ENCODE results near the gene TTC28. TPM values are rescaled to one million over a fixed set of nuclear protein-coding genes. Genes with fewer than 3 reads are reported as not detected.
"Not testable (repeated sequence)": the region's sequence is repeated elsewhere in the genome, so short reads cannot be mapped to it uniquely, and the experiment has no call there.

TTC28 gene
- total RNA-seq, 1 donor from 2014 or later = 70.8 TPM

DNA sequence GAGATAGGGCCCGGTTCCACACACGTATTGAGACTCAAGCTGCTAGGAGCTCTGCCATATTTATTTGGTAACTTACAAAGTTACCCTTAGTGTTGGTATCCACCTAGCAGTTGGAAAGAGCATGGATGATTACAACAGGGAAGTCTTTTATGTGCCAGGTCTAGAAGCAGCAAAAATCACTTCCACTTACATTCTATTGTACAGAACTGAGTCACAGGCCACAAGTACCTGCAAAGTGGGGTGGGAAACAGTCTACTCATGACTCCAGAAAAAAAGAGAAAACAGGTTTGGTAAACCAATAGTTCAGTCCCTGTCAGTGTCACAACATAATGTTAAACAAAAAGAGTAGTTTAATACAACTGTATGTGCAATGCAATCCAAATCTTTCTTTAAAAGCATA is 480.9 kb downstream of the TTC28 start:
- no peak overlapping the region for H3K27ac Mint-ChIP-seq (ENCODE audit: unreplicated experiment)
- TF ChIP-seq, protein P1, sequence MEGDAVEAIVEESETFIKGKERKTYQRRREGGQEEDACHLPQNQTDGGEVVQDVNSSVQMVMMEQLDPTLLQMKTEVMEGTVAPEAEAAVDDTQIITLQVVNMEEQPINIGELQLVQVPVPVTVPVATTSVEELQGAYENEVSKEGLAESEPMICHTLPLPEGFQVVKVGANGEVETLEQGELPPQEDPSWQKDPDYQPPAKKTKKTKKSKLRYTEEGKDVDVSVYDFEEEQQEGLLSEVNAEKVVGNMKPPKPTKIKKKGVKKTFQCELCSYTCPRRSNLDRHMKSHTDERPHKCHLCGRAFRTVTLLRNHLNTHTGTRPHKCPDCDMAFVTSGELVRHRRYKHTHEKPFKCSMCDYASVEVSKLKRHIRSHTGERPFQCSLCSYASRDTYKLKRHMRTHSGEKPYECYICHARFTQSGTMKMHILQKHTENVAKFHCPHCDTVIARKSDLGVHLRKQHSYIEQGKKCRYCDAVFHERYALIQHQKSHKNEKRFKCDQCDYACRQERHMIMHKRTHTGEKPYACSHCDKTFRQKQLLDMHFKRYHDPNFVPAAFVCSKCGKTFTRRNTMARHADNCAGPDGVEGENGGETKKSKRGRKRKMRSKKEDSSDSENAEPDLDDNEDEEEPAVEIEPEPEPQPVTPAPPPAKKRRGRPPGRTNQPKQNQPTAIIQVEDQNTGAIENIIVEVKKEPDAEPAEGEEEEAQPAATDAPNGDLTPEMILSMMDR (IDR thresholded peaks at IDR 0.05; ENCODE audit: unreplicated experiment) = no peak
- H3K36me3 Mint-ChIP-seq (ENCODE audit: low read depth, unreplicated experiment) = no peaks in the 10 kb centered on the region
- no peaks in the 10 kb centered on the region for H3K27me3 Mint-ChIP-seq (ENCODE audit: unreplicated experiment)
- no peaks in the 10 kb centered on the region for H3K4me1 Mint-ChIP-seq (ENCODE audit: unreplicated experiment)
- DNase-seq (ENCODE audit: low spot score) = no peak
- H3K4me3 Mint-ChIP-seq (ENCODE audit: unreplicated experiment) = no peak overlapping the region
- H3K9me3 Mint-ChIP-seq (ENCODE audit: unreplicated experiment) = no peaks in the 10 kb centered on the region

DNA sequence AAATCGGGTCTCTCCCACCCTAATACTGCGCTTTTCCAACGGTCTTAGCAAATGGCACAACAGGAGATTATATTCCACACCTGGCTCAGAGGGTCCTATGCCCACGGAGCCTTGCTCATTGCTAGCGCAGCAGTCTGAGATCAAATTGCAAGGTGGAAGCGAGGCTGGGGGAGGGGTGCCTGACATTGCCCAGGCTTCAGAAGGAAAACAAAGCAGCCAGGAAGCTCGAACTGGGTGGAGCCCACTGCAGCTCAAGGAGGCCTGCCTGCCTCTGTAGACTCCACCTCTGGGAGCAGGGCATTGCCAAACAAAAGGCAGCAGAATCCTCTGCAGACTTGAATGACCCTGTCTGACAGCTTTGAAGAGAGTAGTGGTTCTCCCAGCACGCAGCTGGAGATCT is 488.1 kb downstream of the TTC28 start:
- peaks cover 14% of the 10 kb centered on the region for H3K4me1 Mint-ChIP-seq (ENCODE audit: unreplicated experiment)
- DNase-seq (ENCODE audit: low spot score); H3K27me3 Mint-ChIP-seq (ENCODE audit: unreplicated experiment); H3K27ac Mint-ChIP-seq (ENCODE audit: unreplicated experiment); H3K4me3 Mint-ChIP-seq (ENCODE audit: unreplicated experiment); H3K36me3 Mint-ChIP-seq (ENCODE audit: low read depth, unreplicated experiment); H3K9me3 Mint-ChIP-seq (ENCODE audit: unreplicated experiment): not testable (repeated sequence)

DNA sequence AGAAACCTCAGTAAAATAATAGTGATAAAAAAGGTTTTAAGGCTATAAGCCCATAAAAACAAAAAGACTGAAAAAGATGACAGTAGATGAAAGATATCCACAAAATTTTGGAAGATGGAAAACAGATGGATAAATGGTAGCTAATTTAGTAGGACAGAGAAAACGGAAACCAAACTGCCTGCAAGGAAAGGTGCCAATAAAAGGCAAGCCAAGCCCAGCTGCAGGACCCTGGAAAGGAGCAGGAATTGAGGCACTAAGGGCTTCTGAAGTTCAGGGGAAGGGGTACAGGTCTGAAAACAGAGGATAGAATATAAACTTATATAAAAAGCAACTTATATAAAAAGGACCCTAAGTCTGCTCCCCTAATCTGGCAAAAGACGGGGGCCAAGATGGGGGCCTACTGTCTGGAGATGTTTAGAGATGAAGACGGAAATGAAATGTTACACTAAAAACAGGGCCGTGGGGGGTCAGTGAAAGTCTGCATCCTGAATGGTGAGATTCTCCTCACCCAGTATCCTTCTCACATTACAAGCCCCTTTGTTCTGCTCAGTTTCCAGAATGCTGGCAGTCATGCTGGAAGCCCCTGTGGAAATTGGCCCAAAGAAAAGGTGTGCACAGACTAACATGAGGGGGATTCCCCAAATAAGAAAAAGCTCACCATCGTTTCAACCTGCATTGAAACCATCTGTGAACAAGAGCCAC is 491.3 kb downstream of the TTC28 start:
- DNase-seq (ENCODE audit: low spot score) = no peak
- no peaks in the 10 kb centered on the region for H3K9me3 Mint-ChIP-seq (ENCODE audit: unreplicated experiment)
- no peaks in the 10 kb centered on the region for H3K27me3 Mint-ChIP-seq (ENCODE audit: unreplicated experiment)
- H3K4me3 Mint-ChIP-seq (ENCODE audit: unreplicated experiment) = no peak overlapping the region
- H3K36me3 Mint-ChIP-seq (ENCODE audit: low read depth, unreplicated experiment) = no peaks in the 10 kb centered on the region
- TF ChIP-seq, protein P1 (IDR thresholded peaks at IDR 0.05; ENCODE audit: unreplicated experiment) = no peak
- peaks cover 16% of the 10 kb centered on the region for H3K4me1 Mint-ChIP-seq (ENCODE audit: unreplicated experiment)
- no peak overlapping the region for H3K27ac Mint-ChIP-seq (ENCODE audit: unreplicated experiment)

DNA sequence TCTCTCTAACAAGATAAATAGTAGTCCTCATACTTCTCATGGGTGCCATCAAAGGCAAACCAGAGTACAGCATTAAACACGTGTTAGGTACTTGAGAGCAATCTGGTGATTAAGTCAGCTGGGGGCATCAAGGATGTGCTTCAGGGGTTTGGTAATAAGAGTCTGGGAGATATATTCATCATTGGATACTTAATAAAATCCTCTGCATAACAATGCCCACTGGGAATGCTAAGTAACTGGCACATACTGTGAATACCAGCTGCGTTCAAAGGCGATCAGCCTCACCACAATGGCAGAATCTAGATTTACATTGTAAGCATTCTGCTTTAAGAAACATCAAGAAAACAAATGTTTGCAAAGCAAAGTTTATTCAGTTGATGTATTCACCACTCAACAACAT is 492.0 kb downstream of the TTC28 start:
- no peak for DNase-seq (ENCODE audit: low spot score)
- H3K27me3 Mint-ChIP-seq (ENCODE audit: unreplicated experiment) = no peaks in the 10 kb centered on the region
- no peak overlapping the region for H3K27ac Mint-ChIP-seq (ENCODE audit: unreplicated experiment)
- peaks cover 16% of the 10 kb centered on the region for H3K4me1 Mint-ChIP-seq (ENCODE audit: unreplicated experiment)
- TF ChIP-seq, protein P1 (IDR thresholded peaks at IDR 0.05; ENCODE audit: unreplicated experiment) = no peak
- H3K9me3 Mint-ChIP-seq (ENCODE audit: unreplicated experiment) = no peaks in the 10 kb centered on the region
- H3K4me3 Mint-ChIP-seq (ENCODE audit: unreplicated experiment) = no peak overlapping the region
- H3K36me3 Mint-ChIP-seq (ENCODE audit: low read depth, unreplicated experiment) = no peaks in the 10 kb centered on the region

DNA sequence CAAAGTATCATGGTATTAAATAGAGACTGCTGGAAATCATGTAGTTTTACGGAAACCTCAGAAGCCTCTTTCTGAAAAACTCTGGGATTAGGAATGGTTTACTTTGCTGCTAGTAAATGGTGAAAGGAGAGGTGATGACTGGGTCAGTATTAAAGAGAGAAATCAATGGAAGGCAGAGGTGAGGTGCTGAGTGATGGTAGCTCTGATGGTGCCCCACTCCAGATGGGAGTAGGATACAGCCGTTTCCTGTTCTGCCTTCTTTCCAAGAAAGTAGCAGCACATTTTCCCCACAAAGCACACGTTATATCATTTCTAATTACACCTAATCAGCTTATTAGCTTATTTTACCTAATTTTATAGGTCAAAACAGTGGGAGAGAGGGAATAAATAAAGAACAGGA is 493.0 kb downstream of the TTC28 start:
- Mint-ChIP-seq H3K36me3 (ENCODE audit: low read depth, unreplicated experiment) (no peaks in the 10 kb centered on the region), H3K27me3 (ENCODE audit: unreplicated experiment) (no peaks in the 10 kb centered on the region), H3K4me3 (ENCODE audit: unreplicated experiment) (no peak overlapping the region), H3K9me3 (ENCODE audit: unreplicated experiment) (no peaks in the 10 kb centered on the region), H3K27ac (ENCODE audit: unreplicated experiment) (no peak overlapping the region), H3K4me1 (ENCODE audit: unreplicated experiment) (peaks cover 16% of the 10 kb centered on the region)
- no peak for DNase-seq (ENCODE audit: low spot score)
- TF ChIP-seq, protein P1 (IDR thresholded peaks at IDR 0.05; ENCODE audit: unreplicated experiment) = no peak

Data from endothelial cell (in vitro differentiated cells).